HG03060 (cell line): ENCODE results near the gene MYO5B.
"Not testable (repeated sequence)": the region's sequence is repeated elsewhere in the genome, so short reads cannot be mapped to it uniquely, and the experiment has no call there.

Experiments used
- ATAC-seq: cut with Tn5 transposase; IDR thresholded peaks from one replicate; pipeline ENCODE4 v1.9.1; 2021; ENCODE audit warnings: low read depth, moderate number of reproducible peaks; ENCODE audit not compliant: unreplicated experiment

Gene MYO5B

DNA sequence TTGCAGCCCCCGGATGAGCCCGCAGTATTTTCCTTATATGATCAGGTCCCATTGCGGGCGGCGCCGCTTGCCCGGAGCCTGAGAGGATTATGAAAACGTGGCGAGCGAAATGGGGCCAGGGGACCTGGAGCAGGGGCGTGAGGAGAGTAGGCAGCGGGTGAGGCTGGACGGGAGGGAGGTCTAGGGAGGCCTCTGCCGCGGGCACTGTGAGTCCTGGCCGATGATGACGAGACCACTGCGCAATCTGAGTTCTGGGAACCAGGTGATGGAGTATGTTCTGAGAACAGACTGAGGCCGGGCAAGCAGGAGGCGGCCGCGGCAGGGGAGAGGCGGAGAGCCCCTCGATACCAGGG, 380.8 kb downstream of the MYO5B start:
- peak; percentile 13 for ATAC-seq

DNA sequence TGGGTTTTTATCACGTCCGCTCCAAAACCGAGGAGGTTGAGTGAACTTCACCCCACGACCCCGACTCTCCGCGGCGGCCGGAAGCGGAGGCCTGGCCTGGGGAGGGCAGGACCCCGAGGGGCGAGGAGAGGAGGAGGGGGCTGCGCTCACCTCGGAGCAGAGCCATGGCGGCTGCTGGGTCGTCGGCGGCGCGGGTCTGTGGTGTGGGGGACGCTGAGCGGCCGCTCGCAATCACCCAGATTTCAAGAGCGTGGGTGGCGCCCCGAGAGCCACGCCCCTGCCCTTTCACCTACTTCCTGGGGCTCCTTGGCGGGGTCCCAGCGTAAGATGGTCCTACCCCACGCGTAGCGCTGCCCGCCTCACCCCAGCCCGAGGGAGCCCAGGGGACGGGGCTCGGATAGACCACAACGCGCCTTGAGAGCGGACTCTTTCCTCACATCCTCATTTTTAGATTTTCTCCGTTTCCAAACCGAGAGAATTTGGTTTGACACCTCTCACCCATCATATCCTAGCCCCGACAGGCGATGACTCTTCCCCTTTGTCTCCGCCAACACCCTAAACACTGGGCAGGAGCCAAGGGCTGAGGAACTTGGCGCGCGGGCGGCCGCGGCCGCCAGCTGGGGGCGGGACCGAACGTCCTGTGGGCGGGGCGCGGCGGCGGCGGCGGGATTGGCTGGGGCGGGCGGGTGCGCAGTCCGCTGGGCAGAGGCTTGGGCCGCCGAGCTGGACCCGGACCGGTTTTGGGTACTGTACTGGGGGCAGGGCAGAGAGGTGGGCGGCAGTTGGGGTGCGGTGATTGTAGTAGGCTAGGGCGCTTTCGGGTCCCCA, 381.4 kb downstream of the MYO5B start, which contains the start of gene ACAA2:
ACAA2 (minus strand) TSS at position 215 of the 828 bp plus-strand sequence; CDS start at position 166, 49 bp downstream.
- ATAC-seq: peak; percentile 58

DNA sequence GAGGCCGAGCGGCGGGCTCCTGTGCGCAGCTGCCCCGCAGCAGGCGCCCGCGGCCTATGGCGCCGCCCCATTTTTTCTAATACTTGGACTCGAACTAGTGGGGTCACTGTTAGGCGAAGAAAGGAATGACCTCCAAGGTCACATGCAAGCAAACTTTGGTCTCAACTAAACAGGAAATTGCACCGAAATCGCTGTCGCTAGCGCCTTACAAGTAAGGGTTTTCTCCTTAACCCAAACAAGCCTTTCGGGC, 382.0 kb downstream of the MYO5B start:
- peak; percentile 5 for ATAC-seq

DNA sequence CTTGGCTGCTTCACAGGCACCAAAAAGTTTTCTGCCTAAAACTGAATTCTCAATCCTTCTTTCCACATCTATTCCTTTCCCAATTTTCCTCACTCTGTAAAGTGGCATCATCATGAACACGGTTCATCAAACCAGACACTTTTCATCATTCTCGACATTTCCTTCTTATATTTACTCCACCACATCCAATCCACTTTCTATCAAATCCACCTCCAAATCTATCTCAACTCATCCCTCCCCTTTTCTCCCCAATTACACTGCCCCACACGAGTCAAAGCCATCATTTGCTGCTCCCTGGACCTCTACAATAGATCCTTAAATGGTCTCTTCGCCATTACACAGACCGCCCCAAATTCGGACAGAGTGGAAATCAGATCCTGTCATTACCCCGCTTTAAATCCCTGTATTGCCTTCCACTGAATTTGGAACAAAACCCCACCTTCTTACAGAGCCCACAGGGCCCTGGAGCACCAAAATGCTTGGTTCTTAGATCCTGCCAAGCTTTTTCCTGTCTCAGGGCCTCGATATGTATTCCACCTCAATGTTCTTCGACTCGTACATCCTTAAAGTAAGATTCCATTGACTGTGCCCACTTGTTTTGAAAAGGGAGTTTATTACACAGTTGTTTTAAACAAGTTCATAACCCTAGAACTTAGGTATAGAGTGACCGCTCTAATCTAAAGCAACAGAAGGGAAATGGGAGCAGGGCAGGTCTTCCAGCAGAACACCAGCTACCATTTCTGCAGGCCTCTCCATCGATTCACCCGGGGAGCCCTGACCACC, 382.5 kb downstream of the MYO5B start:
- no peak for ATAC-seq

DNA sequence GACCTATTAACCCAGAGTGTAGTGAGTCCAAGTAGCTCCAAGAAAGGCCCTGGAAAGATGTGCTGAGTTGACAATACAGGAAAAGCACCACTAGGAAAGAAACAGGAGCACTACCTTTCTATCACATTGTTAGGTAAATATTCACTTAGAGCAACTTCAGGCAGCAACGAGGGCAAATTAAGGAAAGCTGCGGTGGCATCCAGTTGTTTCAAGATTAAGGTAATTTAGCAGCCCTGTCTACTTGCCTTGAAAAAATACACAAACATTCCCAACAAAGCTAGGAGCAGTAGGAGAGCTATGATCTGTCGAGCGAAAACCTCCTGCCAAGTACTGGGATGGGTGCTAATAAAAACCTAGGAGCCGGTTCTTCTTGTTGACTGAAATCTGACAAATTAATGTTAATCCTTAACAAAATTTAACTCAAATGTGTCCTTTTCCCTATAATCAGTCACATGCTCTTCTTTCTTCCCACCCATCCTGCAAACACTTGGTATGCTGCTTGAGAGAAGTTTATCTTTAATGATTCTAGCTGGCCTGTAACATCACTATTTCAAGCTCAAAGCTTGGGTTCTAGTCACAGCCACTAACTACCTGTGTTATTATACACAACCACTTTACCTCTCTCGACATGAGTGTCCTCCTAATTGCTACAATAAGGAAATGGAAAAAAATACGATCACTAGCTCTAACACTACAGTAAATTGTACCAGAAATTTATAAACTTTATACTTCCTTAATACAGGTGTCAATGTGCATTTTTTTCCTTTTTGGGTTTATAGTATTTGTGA, 383.6 kb downstream of the MYO5B start:
- no peak for ATAC-seq

DNA sequence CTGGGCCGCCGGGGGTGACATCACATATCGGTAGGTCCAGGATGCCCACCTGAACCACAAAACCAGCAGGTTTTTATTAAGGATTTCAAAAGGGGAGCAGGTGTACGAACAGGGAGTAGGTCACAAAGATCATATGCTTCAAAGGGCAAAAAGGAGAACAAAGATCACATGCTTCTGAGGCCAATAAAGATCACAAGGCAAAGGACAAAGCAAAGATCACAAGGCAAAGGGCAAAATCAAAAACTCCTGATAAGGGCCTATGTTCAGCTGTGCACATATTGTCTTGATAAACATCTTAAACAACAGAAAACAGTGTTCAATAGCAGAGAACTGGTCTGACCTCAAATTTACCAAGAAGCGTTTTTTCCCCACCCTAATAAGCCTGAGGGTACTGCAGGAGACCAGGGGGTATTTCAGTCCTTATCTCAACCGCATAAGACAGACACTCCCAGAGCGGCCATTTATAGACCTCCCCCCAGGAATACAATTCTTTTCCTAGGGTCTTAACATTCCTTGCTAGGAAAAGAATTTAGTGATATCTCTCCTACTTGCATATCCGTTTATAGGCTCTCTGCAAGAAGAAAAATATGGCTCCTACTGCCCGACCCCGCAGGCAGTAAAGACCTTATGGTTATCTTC, 386.3 kb downstream of the MYO5B start:
- ATAC-seq: not testable (repeated sequence)

DNA sequence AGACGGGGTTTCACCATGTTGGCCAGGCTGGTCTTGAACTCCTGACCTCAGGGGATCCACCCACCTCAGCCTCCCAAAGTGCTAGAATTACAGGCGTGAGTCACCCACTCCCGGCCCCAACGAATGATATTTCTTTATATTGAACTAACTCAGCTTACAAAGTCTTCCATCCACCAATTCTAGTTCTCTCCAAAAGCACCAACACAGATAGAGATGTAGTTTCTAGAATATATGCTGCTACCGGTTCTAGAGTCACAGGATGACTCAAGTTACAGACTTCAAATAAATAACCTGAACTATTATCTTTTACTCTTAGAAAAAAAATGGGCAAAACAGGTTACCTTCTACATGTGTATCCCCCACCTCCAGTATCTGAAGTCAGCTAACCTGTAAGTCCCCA, 390.9 kb downstream of the MYO5B start:
- ATAC-seq: no peak

DNA sequence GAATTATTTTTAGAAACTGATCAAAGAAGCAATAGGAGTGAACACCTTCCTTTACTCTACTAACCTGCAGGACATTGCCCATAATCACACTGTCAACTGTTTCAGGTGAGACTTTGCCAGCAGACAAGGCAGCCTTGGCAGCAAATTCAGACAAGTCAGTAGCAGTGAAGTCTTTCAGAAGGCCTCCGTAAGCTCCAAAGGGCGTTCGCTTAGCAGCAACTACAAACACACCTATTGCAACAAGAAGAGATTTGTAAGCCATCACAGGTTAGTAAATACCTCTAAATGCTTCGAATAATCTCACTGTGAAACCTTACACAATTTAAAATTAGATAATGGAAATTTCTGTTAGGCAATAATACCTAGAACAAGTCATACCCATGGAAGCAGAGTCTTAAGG, 392.3 kb downstream of the MYO5B start:
- no peak for ATAC-seq

DNA sequence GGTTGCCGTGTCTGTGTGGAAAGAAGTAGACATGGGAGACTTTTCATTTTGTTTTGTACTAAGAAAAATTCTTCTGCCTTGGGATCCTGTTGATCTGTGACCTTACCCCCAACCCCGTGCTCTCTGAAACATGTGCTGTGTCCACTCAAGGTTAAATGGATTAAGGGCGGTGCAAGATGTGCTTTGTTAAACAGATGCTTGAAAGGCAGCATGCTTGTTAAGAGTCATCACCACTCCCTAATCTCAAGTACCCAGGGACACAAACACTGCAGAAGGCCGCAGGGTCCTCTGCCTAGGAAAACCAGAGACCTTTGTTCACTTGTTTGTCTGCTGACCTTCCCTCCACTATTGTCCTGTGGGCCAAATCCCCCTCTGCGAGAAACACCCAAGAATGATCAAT, 394.5 kb downstream of the MYO5B start:
- ATAC-seq: not testable (repeated sequence)

DNA sequence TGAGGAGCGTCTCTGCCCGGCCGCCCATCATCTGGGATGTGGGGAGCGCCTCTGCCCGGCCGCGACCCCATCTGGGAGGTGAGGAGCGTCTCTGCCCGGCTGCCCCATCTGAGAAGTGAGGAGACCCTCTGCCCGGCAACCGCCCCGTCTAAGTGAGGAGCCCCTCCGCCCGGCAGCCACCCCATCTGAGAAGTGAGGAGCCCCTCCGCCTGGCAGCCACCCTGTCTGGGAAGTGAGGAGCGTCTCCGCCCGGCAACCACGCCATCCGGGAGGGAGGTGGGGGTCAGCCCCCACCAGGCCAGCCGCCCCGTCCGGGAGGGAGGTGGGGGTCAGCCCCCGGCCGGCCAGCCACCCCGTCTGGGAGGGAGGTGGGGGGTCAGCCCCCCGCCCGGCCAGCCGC, 395.1 kb downstream of the MYO5B start:
- not testable (repeated sequence) for ATAC-seq

DNA sequence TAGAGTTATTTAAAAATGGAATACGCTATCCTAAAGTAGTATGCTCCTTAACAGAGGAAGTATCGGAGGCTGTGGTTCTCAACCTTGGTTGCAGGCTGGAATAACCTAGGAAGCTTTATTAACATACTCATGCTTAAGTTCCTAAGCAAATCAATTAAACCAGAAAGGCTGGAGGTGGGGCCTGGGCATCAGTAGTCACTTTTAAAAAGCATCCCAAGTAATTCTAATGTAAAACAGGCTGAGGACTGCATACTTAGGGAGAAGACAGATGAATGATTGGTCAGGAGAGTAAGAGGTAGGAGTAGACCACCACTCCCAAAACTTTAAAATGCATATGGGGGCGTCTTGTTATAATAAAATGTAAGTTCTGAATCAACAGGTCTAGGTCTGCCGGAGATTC, 396.9 kb downstream of the MYO5B start:
- no peak for ATAC-seq

DNA sequence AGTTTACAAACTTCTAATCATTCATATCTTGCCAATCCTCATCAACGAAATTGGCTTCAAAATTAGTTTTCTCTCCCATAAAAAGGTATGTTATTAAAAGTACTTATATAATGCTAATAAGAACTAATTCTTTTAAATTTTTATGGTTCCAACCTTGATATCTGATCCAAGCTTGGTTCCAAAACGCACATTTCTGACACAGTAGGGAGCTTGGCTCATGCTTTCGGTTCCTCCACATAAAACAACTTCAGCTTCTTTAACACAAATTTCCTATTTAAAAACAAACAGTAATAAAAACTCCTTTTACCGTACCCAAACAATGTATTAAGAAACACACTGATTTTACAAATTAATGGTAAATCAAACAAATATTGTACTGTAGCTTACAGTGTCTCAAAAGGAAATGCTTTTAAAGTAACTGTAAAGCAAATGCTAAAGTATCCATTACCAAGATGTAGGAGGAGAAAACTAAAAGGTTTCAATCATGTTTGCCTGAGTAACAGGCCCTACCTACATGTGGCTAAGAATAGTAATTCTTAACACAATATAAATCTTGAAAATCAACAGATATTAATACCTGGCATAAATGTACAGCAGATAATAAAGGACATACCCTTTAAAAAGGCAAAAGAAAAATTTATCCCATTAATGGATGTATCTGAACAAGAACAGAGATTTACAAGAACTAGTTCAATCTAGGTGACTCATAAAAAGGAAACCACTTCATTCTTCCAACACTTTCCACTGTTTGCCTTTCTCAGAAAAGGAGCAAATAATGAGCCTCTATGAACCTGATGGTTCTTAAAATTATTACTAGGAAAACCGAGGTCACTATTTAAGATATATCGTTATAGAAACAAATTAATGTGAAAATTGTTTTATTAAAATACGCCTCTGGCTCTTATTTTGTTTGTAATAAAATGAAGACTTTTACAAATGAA, 399.1 kb downstream of the MYO5B start:
- ATAC-seq: no peak

DNA sequence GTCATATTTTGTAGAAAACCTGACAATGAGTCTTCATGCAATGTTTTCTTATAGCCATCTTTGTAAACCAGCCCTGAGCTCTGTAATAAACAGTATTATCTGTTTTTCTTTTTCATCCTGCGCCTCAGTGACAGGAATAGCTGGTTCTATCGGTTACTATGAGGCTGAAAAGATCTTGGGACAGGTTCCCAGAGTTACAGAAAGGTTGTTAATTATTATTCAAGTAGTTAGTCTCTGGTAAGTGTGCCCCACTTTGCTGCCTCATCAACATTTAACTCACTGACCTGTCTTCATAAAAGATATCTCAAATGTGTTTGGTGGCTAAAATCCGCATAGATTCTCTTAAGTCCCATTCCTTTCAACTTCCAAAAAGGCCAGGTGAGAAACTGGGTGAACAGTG, 400.2 kb downstream of the MYO5B start:
- ATAC-seq: no peak

DNA sequence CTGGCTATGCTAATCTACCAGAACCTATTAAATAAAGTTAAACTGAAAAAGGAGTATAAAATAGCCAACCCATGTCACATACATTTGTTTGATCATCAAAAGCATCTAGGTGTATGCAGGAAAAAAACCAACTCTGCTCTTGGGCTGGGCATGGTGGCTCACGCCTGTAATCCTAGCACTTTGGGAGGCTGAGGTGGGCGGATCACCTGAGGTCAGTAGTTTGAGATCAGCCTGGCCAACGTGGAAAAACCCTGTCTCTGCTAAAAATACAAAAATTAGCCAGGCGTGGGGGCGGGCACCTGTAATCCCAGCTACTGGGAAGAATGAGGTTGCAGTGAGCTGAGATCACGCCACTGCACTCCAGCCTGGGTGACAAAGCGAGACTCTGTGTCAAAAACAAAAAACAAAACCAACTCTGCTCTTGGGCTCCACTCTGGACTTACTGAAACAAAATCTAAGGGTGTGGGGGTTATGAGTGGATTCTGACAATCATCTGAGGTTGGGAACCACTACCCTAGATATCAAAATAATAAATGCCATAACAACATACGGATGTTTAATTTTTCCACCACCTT, 405.3 kb downstream of the MYO5B start:
- not testable (repeated sequence) for ATAC-seq

DNA sequence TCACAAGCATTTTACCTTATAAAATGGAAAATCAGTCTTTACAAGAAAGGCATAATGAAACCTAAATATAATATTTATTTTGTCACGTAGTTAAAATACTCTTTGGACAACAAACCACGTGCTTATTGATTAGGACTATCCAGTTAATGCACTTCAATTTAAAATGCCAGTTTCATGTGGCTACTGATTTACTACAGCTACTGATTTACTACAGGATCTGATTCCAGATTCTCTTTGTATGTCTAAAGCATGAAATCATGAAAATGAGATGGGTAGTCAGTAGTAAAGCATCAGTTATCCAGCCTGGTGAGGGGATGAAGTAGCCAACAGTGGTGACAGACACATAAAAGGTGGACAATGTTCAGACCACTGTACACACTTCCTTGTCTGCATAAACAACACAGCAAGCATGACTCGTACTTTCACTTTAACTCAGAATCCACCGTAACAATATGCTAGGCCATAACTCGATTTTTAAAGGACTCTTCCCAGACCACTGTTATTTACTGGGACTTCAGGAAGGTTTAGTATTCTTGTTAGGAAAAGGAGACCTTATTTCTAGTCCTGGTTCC, 406.5 kb downstream of the MYO5B start:
- ATAC-seq: no peak

DNA sequence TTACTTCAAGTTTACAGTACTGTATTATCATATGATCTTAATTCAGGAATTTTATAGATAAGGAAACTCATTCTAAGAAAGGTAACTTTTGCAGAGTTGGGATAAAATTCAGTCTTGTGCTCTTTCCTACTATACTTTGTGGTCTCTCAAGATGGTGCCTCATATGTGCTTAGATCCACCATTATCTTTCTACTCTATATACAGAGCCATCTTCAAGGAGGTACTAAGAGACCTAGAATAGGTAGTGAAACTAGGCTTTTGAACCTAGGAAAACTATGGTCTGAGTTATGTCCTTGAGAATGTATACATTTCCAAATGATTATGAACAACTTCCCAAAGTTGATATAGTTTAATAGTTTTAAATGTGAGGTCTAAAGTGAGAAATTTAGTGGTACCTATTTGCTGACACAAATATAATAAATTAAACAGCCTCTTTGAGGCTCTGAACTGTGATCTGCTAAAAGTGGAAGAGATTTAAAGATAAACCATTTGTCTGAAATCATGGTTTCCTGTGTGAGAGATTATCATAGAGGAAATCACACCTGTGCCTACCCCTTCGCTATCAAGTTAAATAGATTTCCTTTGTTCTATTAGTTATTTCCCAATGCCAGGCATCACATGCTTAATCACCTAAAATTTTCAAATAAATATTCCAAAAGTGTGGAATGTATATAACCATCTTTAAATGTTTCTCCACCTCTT, 408.8 kb downstream of the MYO5B start:
- no peak for ATAC-seq

DNA sequence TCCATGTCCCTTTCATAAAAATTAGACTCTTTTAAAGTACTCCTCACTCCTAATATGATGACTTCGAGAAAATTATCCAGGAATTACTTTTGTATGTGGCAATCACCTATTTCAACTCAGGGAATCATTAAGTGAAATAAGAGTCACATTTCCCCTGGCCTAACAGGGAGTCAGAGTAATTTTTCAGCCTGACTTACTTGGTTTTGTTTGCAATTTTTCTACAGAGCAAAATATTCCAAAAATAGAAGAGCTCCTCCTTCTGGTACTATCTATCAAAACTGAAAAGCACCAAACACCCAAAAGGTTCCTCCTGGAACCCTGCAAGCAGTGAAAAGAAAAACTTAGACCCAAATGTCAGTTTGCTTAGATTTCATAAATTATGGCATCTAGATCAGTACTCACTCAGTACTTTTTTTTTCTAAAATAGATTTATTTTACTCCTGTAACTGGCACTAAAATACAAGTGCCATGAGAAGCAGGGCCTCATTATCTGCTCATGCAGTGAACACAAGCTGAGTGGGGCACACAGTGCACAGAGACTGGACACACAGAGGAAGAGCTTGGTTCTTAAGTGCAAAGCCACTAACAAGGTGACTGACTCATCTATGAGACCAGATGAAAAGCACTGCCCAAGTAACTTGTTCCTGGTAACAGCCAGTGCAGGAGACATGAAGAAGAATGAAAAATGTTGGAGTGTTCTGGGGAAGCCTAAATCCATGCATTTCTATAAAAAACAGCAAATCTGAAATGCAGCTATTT, 410.3 kb downstream of the MYO5B start:
- no peak for ATAC-seq

DNA sequence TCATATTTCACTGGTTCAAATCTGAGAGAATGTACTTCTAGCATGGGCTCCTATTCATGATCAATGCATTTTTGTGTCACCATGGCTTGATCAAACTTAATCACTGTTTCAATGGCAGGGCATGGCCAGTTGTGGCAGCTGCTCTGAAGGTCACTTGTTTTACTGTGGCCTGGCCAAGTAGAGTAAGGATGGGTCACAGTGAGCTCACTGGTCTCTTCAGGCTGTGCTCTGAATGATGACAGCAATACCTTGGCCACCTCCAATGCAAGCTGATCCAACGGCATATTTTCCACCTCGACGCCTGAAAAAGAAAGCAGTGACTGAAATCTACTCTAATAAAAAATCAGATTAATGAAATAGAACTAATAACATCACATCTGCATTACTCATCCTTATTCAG, 411.3 kb downstream of the MYO5B start:
- ATAC-seq: not testable (repeated sequence)
